Astrocyte (in vitro differentiated cells and primary cell): ENCODE data around the gene IFRD1. TPM values are rescaled to one million over a fixed set of nuclear protein-coding genes. Genes with fewer than 3 reads are reported as not detected.

Experiments used
- DNase-seq: peaks from one replicate; pipeline ENCODE4 v3.0.0-alpha.2; 2010; ENCODE audit warnings: low read depth
- FAIRE-seq: peaks from 2 replicates; lab custom pipeline; 2011; peaks lifted over from hg19 to GRCh38; lab: Jason Lieb, UNC
- H2AFZ ChIP-seq: 2 replicates; pipeline ENCODE4 v1.6.0; 2012; ENCODE audit warnings: low read depth, low read length, inconsistent platforms
- H3K27ac ChIP-seq: 2 replicates; pipeline ENCODE4 v1.5.1; 2011; ENCODE audit warnings: low read depth, low read length, inconsistent platforms
- H3K27me3 ChIP-seq: 2 replicates; pipeline ENCODE4 v1.6.0; 2011; ENCODE audit warnings: low read length, inconsistent platforms; ENCODE audit not compliant: insufficient read depth
- H3K36me3 ChIP-seq: 2 replicates; pipeline ENCODE4 v1.5.1; 2011; ENCODE audit warnings: low read length, inconsistent platforms; ENCODE audit not compliant: insufficient read depth
- H3K4me1 ChIP-seq: 2 replicates; pipeline ENCODE4 v1.5.1; 2011; ENCODE audit warnings: low read length, inconsistent platforms; ENCODE audit not compliant: insufficient read depth
- H3K4me2 ChIP-seq: 2 replicates; pipeline ENCODE4 v1.6.0; 2012; ENCODE audit warnings: low read length, inconsistent platforms
- H3K4me3 ChIP-seq: 2 replicates; pipeline ENCODE4 v1.5.1; 2011; ENCODE audit warnings: low read depth, mild to moderate bottlenecking, low read length, inconsistent platforms; ENCODE audit not compliant: insufficient read depth
- H3K79me2 ChIP-seq: 2 replicates; pipeline ENCODE4 v1.6.0; 2012; ENCODE audit warnings: mild to moderate bottlenecking, low read length, inconsistent platforms; ENCODE audit not compliant: insufficient read depth
- H3K9ac ChIP-seq: 2 replicates; pipeline ENCODE4 v1.6.0; 2012; ENCODE audit warnings: mild to moderate bottlenecking, low read length, inconsistent platforms
- H3K9me3 ChIP-seq: 2 replicates; pipeline ENCODE4 v1.5.1; 2012; ENCODE audit warnings: low read depth, mild to moderate bottlenecking, low read length, inconsistent platforms; ENCODE audit not compliant: insufficient read depth
- H4K20me1 ChIP-seq: 2 replicates; pipeline ENCODE4 v1.6.0; 2012; ENCODE audit warnings: low read length, inconsistent platforms; ENCODE audit not compliant: insufficient read depth
- H3K27ac Mint-ChIP-seq: one replicate; pipeline ENCODE4 v1.8.0; 2021; ENCODE audit warnings: mild to moderate bottlenecking, mixed read lengths; ENCODE audit not compliant: unreplicated experiment
- H3K27me3 Mint-ChIP-seq: one replicate; pipeline ENCODE4 v1.8.0; 2021; ENCODE audit warnings: low read depth, mixed read lengths; ENCODE audit not compliant: unreplicated experiment
- H3K36me3 Mint-ChIP-seq: one replicate; pipeline ENCODE4 v1.8.0; 2021; ENCODE audit warnings: low read depth, mixed read lengths; ENCODE audit not compliant: unreplicated experiment
- H3K4me1 Mint-ChIP-seq: one replicate; pipeline ENCODE4 v1.8.0; 2021; ENCODE audit warnings: low read depth, mixed read lengths; ENCODE audit not compliant: unreplicated experiment
- H3K4me3 Mint-ChIP-seq: one replicate; pipeline ENCODE4 v1.8.0; 2021; ENCODE audit warnings: mild to moderate bottlenecking, moderate library complexity, mixed read lengths; ENCODE audit not compliant: unreplicated experiment
- H3K9me3 Mint-ChIP-seq: one replicate; pipeline ENCODE4 v1.8.0; 2021; ENCODE audit warnings: mild to moderate bottlenecking, mixed read lengths; ENCODE audit not compliant: unreplicated experiment
- CTCF ChIP-seq: IDR thresholded peaks from 2 replicates; pipeline ENCODE4 v1.5.1; 2011; ENCODE audit warnings: low read depth, mild to moderate bottlenecking, inconsistent platforms, low read length, moderate library complexity; ENCODE audit not compliant: insufficient read depth
- EZH2 ChIP-seq: IDR thresholded peaks from 2 replicates; pipeline ENCODE4 v1.6.1; 2012; ENCODE audit warnings: mild to moderate bottlenecking, low read length, inconsistent platforms; ENCODE audit not compliant: insufficient read depth
- total RNA-seq: library from RNA; stranded (reverse); gene quantifications from 2 replicates; pipeline ENCODE4 v1.2.1, GENCODE V29; 2021

The IFRD1 gene
- total RNA-seq, 1 donor from 2014 or later, result 101 TPM

- Mint-ChIP-seq H3K27me3 (no peaks in the 10 kb centered on the region), H3K4me1 (no peaks in the 10 kb centered on the region), H3K4me3 (no peak overlapping the region), H3K27ac (no peak overlapping the region), H3K36me3 (peaks cover 20% of the 10 kb centered on the region), H3K9me3 (no peaks in the 10 kb centered on the region)
- no peak for DNase-seq
- no peaks in the 10 kb centered on the region for H3K9me3 ChIP-seq
- H3K79me2 ChIP-seq, result peaks cover 63% of the 10 kb centered on the region
- peaks cover 71% of the 10 kb centered on the region for H4K20me1 ChIP-seq
- no peak overlapping the region for H3K9ac ChIP-seq
- no peaks in the 10 kb centered on the region for H3K27me3 ChIP-seq
- no peak overlapping the region for H2AFZ ChIP-seq
- no peak overlapping the region for H3K4me2 ChIP-seq
- peaks cover 82% of the 10 kb centered on the region for H3K36me3 ChIP-seq
- H3K4me1 ChIP-seq, result no peaks in the 10 kb centered on the region
- H3K4me3 ChIP-seq, result no peak overlapping the region
- no peak for TF ChIP-seq CTCF
- TF ChIP-seq EZH2, result no peak
- H3K27ac ChIP-seq, result no peak overlapping the region
- FAIRE-seq, result no peak
Observed at GRCh38 chr7:112470194-112470593, 19.9 kb downstream of the IFRD1 start.

DNA sequence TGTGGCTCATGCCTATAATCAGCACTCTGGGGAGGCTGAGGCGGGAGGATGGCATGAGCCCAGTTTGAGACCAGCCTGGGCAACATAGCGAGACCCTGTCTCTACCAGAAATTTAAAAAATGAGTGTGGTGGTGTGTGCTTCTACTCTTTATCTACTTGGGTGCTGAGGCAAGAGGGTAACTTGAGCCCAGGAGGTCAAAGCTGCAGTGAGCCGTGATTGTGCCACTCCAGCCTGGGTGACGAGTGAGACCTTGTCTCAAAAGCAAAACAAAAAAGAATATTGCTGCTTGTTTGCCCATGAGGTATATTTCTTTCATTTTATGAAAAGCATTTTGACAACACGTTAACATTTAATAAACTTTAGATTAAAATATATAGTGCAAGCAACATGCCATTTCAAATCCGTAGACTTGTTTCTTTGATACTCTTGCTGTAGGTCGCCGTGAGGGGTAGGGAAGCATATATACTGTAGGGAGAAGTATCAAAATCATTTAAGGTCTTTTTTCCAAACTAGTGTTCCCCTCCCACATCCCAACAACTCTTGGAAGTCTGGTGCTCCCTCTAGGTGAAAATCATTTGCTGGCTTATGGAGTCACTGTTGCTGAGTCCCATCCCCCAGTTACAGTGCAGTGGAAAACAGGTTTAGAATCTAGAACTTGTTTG lies 26.3 kb downstream of the IFRD1 start:
- Histone ChIP-seq H2AFZ (no peak overlapping the region), H3K36me3 (peaks cover 40% of the 10 kb centered on the region), H3K9ac (no peak overlapping the region), H3K4me3 (no peak overlapping the region), H3K27me3 (no peaks in the 10 kb centered on the region), H4K20me1 (peaks cover 45% of the 10 kb centered on the region), H3K27ac (no peak overlapping the region), H3K4me2 (no peak overlapping the region), H3K79me2 (peaks cover 19% of the 10 kb centered on the region), H3K4me1 (peaks cover 12% of the 10 kb centered on the region), H3K9me3 (no peaks in the 10 kb centered on the region)
- TF ChIP-seq EZH2 (no peak), CTCF (no peak)
- DNase-seq (no peak), FAIRE-seq (no peak)
- H3K27ac Mint-ChIP-seq, result no peak overlapping the region
- no peaks in the 10 kb centered on the region for H3K9me3 Mint-ChIP-seq
- H3K4me3 Mint-ChIP-seq, result no peak overlapping the region
- H3K27me3 Mint-ChIP-seq, result no peaks in the 10 kb centered on the region
- H3K4me1 Mint-ChIP-seq, result peaks cover 12% of the 10 kb centered on the region
- H3K36me3 Mint-ChIP-seq, result peaks cover 13% of the 10 kb centered on the region

DNA sequence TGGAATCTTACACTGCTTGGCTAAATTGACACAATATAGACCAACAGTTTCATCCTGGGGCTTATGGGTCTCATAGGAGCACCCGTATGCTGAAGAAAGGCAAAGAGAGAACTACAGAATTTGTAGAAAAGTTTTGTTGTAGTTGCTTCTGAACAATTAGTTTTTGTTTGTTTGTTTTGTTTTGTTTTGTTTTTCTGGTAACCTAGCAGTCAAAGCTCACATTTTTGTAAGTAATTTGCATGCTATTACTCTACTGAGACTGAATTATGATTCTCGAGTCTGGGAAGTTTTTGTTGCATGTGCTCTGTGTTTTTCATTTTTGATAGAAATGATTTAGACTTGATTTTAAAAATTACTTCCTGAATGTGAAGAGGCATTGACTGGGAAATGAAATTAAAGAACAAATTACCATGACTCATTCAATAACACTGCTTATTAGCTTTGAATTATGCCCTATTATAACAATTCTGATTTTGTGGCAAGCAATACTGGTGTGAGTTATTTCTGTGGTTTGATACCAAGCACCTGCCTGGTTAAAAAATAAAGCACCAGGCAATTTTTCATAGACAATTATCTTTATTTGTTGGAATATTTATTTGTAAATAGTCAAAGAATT lies 31.0 kb downstream of the IFRD1 start:
- Histone ChIP-seq H3K9ac (peak overlapping the region; percentile 15), H3K36me3 (peaks cover 1% of the 10 kb centered on the region), H3K4me3 (no peak overlapping the region), H4K20me1 (peaks cover 20% of the 10 kb centered on the region), H3K27ac (peak overlapping the region; percentile 62), H2AFZ (no peak overlapping the region), H3K9me3 (no peaks in the 10 kb centered on the region), H3K27me3 (no peaks in the 10 kb centered on the region), H3K79me2 (peaks cover 5% of the 10 kb centered on the region), H3K4me1 (peaks cover 38% of the 10 kb centered on the region), H3K4me2 (peak overlapping the region; percentile 48)
- Mint-ChIP-seq H3K9me3 (no peaks in the 10 kb centered on the region), H3K27me3 (no peaks in the 10 kb centered on the region), H3K4me1 (peaks cover 46% of the 10 kb centered on the region), H3K27ac (peak overlapping the region; percentile 72), H3K4me3 (no peak overlapping the region), H3K36me3 (peaks cover 6% of the 10 kb centered on the region)
- FAIRE-seq (no peak), DNase-seq (peak; percentile 5)
- TF ChIP-seq EZH2 (no peak), CTCF (no peak)
